Heart left ventricle (tissue), 13 donors: ENCODE measurements around the gene DCP2.

Experiments used
- CTCF ChIP-seq, 12 donors: fragments of 200-600 bp; sonication (generic) in 4 of 12; IDR thresholded peaks; one replicate each; pipeline versions ENCODE4 v1.5.0 to v1.8.0; 2018 to 2022; ENCODE audit warnings: antibody characterized with exemption in 12 of 12, mild to moderate bottlenecking in 5 of 12
- POLR2A ChIP-seq, 2 donors: fragments of 450-650 bp; IDR thresholded peaks; one replicate each; pipeline ENCODE4 v1.6.1; 2017; ENCODE audit warnings: antibody characterized with exemption in 2 of 2, mild to moderate bottlenecking in 2 of 2, moderate library complexity in 2 of 2
- donor health status: ischemic (EF 13 %, LVEDD 7.1; RV severe dilation, severe dysfunction).
- donor health status: DM: no; HTN: yes; CAD: no.
- donor health status: DM: no; HTN: no; CAD: no.
- donor health status: ischemic (EF 25% LVEDD 6.9; RV normal size, moderate dysfunction).
- donor health status: ischemic (EF 25% LVEDD 5.7; RV mildly dilated, moderate dysfunction).
- donor health status: ischemic (EF 35%, LVEDD 5.7; RV mildly dilated, moderate dysfunction).
- donor health status: nonischemic (EF 11% LVEDD 7.7; RV severe dilation, severe dysfunction).
- donor health status: DM: yes; HTN: yes; CAD: no.
- donor health status: PGD.
- donor health status: ischemic (EF 29% LVEDD 5.4; RV normal size, mild dysfunction).
- donor health status: nonischemic (EF 23%, LVEDD 6.1; RV moderate dilation, normal function).

- no peak for TF ChIP-seq CTCF (IDR thresholded peaks at IDR 0.05)
- no peak for TF ChIP-seq POLR2A (IDR thresholded peaks at IDR 0.05)
Measured at GRCh38 chr5:112968411-112969106, 8.0 kb upstream of the DCP2 start.
